HG02884 (cell line): ENCODE results near the gene GLIS1.

ENCODE experiments used
- ATAC-seq: cut with Tn5 transposase; IDR thresholded peaks from one replicate; pipeline ENCODE4 v1.9.1; 2021; ENCODE audit warnings: mild to moderate bottlenecking, moderate library complexity; ENCODE audit not compliant: unreplicated experiment

GLIS1 gene

GRCh38 chr1:53458634-53459033 lies 280.3 kb downstream of the GLIS1 start:
- no peak for ATAC-seq
